Stimulated activated naive CD4-positive, alpha-beta T cell (primary cell): ENCODE data around the gene CRYGN.

Source experiments
- DNase-seq, 6 experiments: peaks; one replicate each; lab custom pipeline; 2025; lab: John Stamatoyannopoulos, UW

The CRYGN gene

GRCh38 chr7:151406886-151407583, 32.9 kb downstream of the CRYGN start:
- no peak for DNase-seq

GRCh38 chr7:151406051-151406875, 33.7 kb downstream of the CRYGN start:
- no peak for DNase-seq

GRCh38 chr7:151405588-151405987, 34.4 kb downstream of the CRYGN start:
- no peak for DNase-seq

- DNase-seq: no peak
Observed at GRCh38 chr7:151405056-151405455, 34.9 kb downstream of the CRYGN start.

GRCh38 chr7:151404216-151405011, 35.5 kb downstream of the CRYGN start:
- DNase-seq: no peak

- DNase-seq: no peak
Observed at GRCh38 chr7:151403764-151404163, 36.2 kb downstream of the CRYGN start.

GRCh38 chr7:151402029-151402835, 37.7 kb downstream of the CRYGN start:
- DNase-seq: no peak

- no peak for DNase-seq
Observed at GRCh38 chr7:151400626-151401315, 39.2 kb downstream of the CRYGN start.

GRCh38 chr7:151399906-151400305, 40.0 kb downstream of the CRYGN start:
- no peak for DNase-seq

GRCh38 chr7:151399305-151399601, 40.7 kb downstream of the CRYGN start:
- no peak for DNase-seq

- no peak for DNase-seq
Observed at GRCh38 chr7:151398446-151399304, 41.3 kb downstream of the CRYGN start.

GRCh38 chr7:151397026-151397425, 42.9 kb downstream of the CRYGN start:
- no peak for DNase-seq

GRCh38 chr7:151396328-151396970, 43.5 kb downstream of the CRYGN start:
- DNase-seq: no peak

- no peak for DNase-seq
Observed at GRCh38 chr7:151395036-151395367, 44.9 kb downstream of the CRYGN start.

GRCh38 chr7:151394076-151395035, 45.6 kb downstream of the CRYGN start:
- no peak for DNase-seq

GRCh38 chr7:151393031-151393977, 46.6 kb downstream of the CRYGN start:
- DNase-seq: no peak

GRCh38 chr7:151392426-151392825, 47.5 kb downstream of the CRYGN start:
- no peak for DNase-seq

- no peak for DNase-seq
Observed at GRCh38 chr7:151392002-151392401, 47.9 kb downstream of the CRYGN start.
